Stimulated activated CD4-positive, alpha-beta T cell treated with anti-CD3 and anti-CD28 coated beads, Interleukin-1b, Interleukin-23, amount 100 ng/mL, for 24 hours (primary cell): Measurements from ENCODE around the gene PNMA3.
"Not testable (repeated sequence)": the region's sequence is repeated elsewhere in the genome, so short reads cannot be mapped to it uniquely, and the experiment has no call there.

ENCODE experiments used
- DNase-seq, 4 experiments: peaks; one replicate each; pipeline ENCODE4 v3.0.0-alpha.2; 2020; ENCODE audit warnings: low read depth in 4 of 4, low spot score in 1 of 4

Gene PNMA3

GRCh38 chrX:153055871-153056749, at the start of gene PNMA3:
Gene PNMA3, plus strand, starts transcription at chrX:153056470. Its CDS starts 586 bp downstream, at chrX:153057056.
- DNase-seq = no peak

- DNase-seq = not testable (repeated sequence)
Measured at GRCh38 chrX:153017174-153017573, 39.1 kb upstream of the PNMA3 start.

- DNase-seq = no peak
Measured at GRCh38 chrX:153019166-153019565, 37.1 kb upstream of the PNMA3 start.

- DNase-seq = not testable (repeated sequence)
Measured at GRCh38 chrX:153026501-153026900, 29.8 kb upstream of the PNMA3 start.

GRCh38 chrX:153028487-153028886, 27.8 kb upstream of the PNMA3 start:
- DNase-seq = not testable (repeated sequence)

GRCh38 chrX:153029162-153029561, 27.1 kb upstream of the PNMA3 start:
- no peak for DNase-seq

GRCh38 chrX:153029875-153030274, 26.4 kb upstream of the PNMA3 start:
- no peak for DNase-seq

GRCh38 chrX:153030801-153031200, 25.5 kb upstream of the PNMA3 start:
- no peak for DNase-seq

- DNase-seq = peak; percentile 19 to 43 (median 36)
Measured at GRCh38 chrX:153032397-153033118, 23.7 kb upstream of the PNMA3 start.

- no peak for DNase-seq
Measured at GRCh38 chrX:153049093-153049492, 7.2 kb upstream of the PNMA3 start.

- DNase-seq = no peak
Measured at GRCh38 chrX:153052534-153052933, 3.7 kb upstream of the PNMA3 start.

- DNase-seq = no peak
Measured at GRCh38 chrX:153057281-153057680, 1.0 kb downstream of the PNMA3 start.

GRCh38 chrX:153059191-153060094, 3.2 kb downstream of the PNMA3 start:
- DNase-seq = no peak

GRCh38 chrX:153060095-153060445, 3.8 kb downstream of the PNMA3 start:
- DNase-seq = no peak

- DNase-seq = no peak
Measured at GRCh38 chrX:153061732-153062131, 5.5 kb downstream of the PNMA3 start.

- no peak for DNase-seq
Measured at GRCh38 chrX:153063315-153063714, 7.0 kb downstream of the PNMA3 start.

GRCh38 chrX:153064061-153064460, 7.8 kb downstream of the PNMA3 start:
- no peak for DNase-seq

- no peak for DNase-seq
Measured at GRCh38 chrX:153065389-153065788, 9.1 kb downstream of the PNMA3 start.

- not testable (repeated sequence) for DNase-seq
Measured at GRCh38 chrX:153066402-153066801, 10.1 kb downstream of the PNMA3 start.

GRCh38 chrX:153071909-153072583, 15.8 kb downstream of the PNMA3 start, which contains the start of gene PNMA6A:
Gene PNMA6A, plus strand, starts transcription at chrX:153072454. Its CDS starts 609 bp downstream, at chrX:153073063.
- DNase-seq = not testable (repeated sequence)

GRCh38 chrX:153073331-153073730, 17.1 kb downstream of the PNMA3 start:
- DNase-seq = not testable (repeated sequence)
